Uterus (tissue), 4 donors: ENCODE data around the gene TACR2. TPM values are rescaled to one million over a fixed set of nuclear protein-coding genes. Genes with fewer than 3 reads are reported as not detected.
A peak's percentile ranks its signal among the peaks of the same experiment; 100 is the strongest.

Experiments used
- DNase-seq, 2 donors: peaks; one replicate each; pipeline ENCODE4 v3.0.0-alpha.2; 2019 to 2020
- H3K27ac ChIP-seq, 2 donors: fragments of 200-600 bp; sonication (generic); 1 replicate in 1 of 2; 2 replicates in 1 of 2; pipeline ENCODE4 v1.5.1; 2016 to 2018
- H3K27me3 ChIP-seq, 2 donors: fragments of 200-600 bp; sonication (generic); one replicate each; pipeline ENCODE4 v1.5.1; 2018 to 2019; ENCODE audit warnings: control low read depth in 1 of 2
- H3K36me3 ChIP-seq, 2 donors: fragments of 200-600 bp; sonication (generic); one replicate each; pipeline ENCODE4 v1.5.1; 2019; ENCODE audit warnings: control low read depth in 1 of 2
- H3K4me1 ChIP-seq, 2 donors: fragments of 200-600 bp; sonication (generic); one replicate each; pipeline ENCODE4 v1.5.1; 2018 to 2019; ENCODE audit warnings: control low read depth in 1 of 2
- H3K4me3 ChIP-seq, 2 donors: fragments of 200-600 bp; sonication (generic); 1 replicate in 1 of 2; 2 replicates in 1 of 2; pipeline ENCODE4 v1.5.1; 2018 to 2019; ENCODE audit warnings: mild to moderate bottlenecking in 1 of 2
- H3K9me3 ChIP-seq, 2 donors: fragments of 200-600 bp; sonication (generic); one replicate each; pipeline ENCODE4 v1.5.1; 2019; ENCODE audit warnings: control low read depth in 1 of 2
- CTCF ChIP-seq, 4 experiments: fragments of 200-600 bp in 2 of 4; fragments of 450-650 bp in 2 of 4; sonication (generic) in 2 of 4; IDR thresholded peaks; one replicate each; pipeline ENCODE4 v1.5.1; 2016 to 2019; ENCODE audit warnings: antibody characterized with exemption in 4 of 4, mild to moderate bottlenecking in 2 of 4, moderate library complexity in 1 of 4
- POLR2A ChIP-seq, 2 donors: fragments of 450-650 bp; IDR thresholded peaks; one replicate each; pipeline ENCODE4 v1.6.1; 2016; ENCODE audit warnings: antibody characterized with exemption in 2 of 2, mild to moderate bottlenecking in 1 of 2, moderate library complexity in 1 of 2
- intact Hi-C: fragments of 100-400 bp; cut with DNase I; formaldehyde crosslinking; loops from one replicate; pipeline ENCODE4 v1.15.1; 2023; ENCODE audit warnings: low total_unique reads
- total RNA-seq, 4 donors: library from RNA; depleted of rRNA in 3 of 4; stranded (reverse); fragments of >200 nt in 3 of 4; gene quantifications; one replicate each; pipeline versions ENCODE4 v1.1.0 to v1.2.4, GENCODE V29; 2014 to 2023
- donor health status: DM: yes; HTN: yes; CAD: no.

TACR2 gene
- total RNA-seq, 4 donors from 2014 or later, result 0.28 to 35.0 (median 13.8) TPM

- H3K27ac ChIP-seq, result peak overlapping the region; percentile 98 to 99
- no peak overlapping the region for H3K4me3 ChIP-seq
- no peak for TF ChIP-seq CTCF (IDR thresholded peaks at IDR 0.05)
- no peak for TF ChIP-seq POLR2A (IDR thresholded peaks at IDR 0.05)
- no peaks in the 10 kb centered on the region for H3K9me3 ChIP-seq
- peak in 1 of 2 donors; percentile 60 for DNase-seq
- intact Hi-C loops, result loop anchor here (10.0 kb wide), 1 partner anchor 225 kb away; the partner anchor contains the start of gene FAM241B
- H3K27me3 ChIP-seq, result no peaks in the 10 kb centered on the region
- H3K4me1 ChIP-seq, result peaks cover 8 to 28% of the 10 kb centered on the region in 2 donors
- H3K36me3 ChIP-seq, result no peaks in the 10 kb centered on the region
These were observed 6.8 kb downstream of the TACR2 start for GRCh38 chr10:69409968-69410367.

GRCh38 chr10:69409176-69409495 lies 7.6 kb downstream of the TACR2 start:
- Histone ChIP-seq H3K36me3 (no peaks in the 10 kb centered on the region), H3K27ac (peak overlapping the region; percentile 98 to 99), H3K4me1 (peaks cover 8 to 28% of the 10 kb centered on the region in 2 donors), H3K27me3 (no peaks in the 10 kb centered on the region), H3K4me3 (peak overlapping the region; percentile 38 to 39), H3K9me3 (no peaks in the 10 kb centered on the region)
- TF ChIP-seq CTCF (IDR thresholded peaks at IDR 0.05), result no peak
- no peak for TF ChIP-seq POLR2A (IDR thresholded peaks at IDR 0.05)
- no peak for DNase-seq
- intact Hi-C loops, result no loop called here

GRCh38 chr10:69408318-69409175 lies 8.2 kb downstream of the TACR2 start:
- peak; percentile 96 to 97 for DNase-seq
- intact Hi-C loops, result no loop called here
- TF ChIP-seq POLR2A (IDR thresholded peaks at IDR 0.05) (peak; percentile 44 to 52), CTCF (IDR thresholded peaks at IDR 0.05) (peak; percentile 47 to 86 (median 66))

GRCh38 chr10:69407621-69408301 lies 9.0 kb downstream of the TACR2 start:
- Histone ChIP-seq H3K27ac (peak overlapping the region; percentile 74 to 86), H3K9me3 (no peaks in the 10 kb centered on the region), H3K4me3 (peak overlapping the region in 1 of 2 donors; percentile 12), H3K27me3 (no peaks in the 10 kb centered on the region), H3K36me3 (no peaks in the 10 kb centered on the region), H3K4me1 (peaks cover 8 to 33% of the 10 kb centered on the region in 2 donors)
- TF ChIP-seq POLR2A (IDR thresholded peaks at IDR 0.05) (no peak), CTCF (IDR thresholded peaks at IDR 0.05) (no peak)
- DNase-seq, result no peak
- intact Hi-C loops, result no loop called here

More at GRCh38 chr10:69408318-69409175, 8.2 kb downstream of the TACR2 start:
- H3K27me3 ChIP-seq, result no peaks in the 10 kb centered on the region
- no peaks in the 10 kb centered on the region for H3K36me3 ChIP-seq
- H3K9me3 ChIP-seq, result no peaks in the 10 kb centered on the region
- peak overlapping the region; percentile 38 to 39 for H3K4me3 ChIP-seq
- H3K27ac ChIP-seq, result peak overlapping the region; percentile 98 to 99
- H3K4me1 ChIP-seq, result peaks cover 8 to 28% of the 10 kb centered on the region in 2 donors
